OCI-LY7 (cell line): Measurements from ENCODE around the gene CSF1R. TPM values are rescaled to one million over a fixed set of nuclear protein-coding genes. Genes with fewer than 3 reads are reported as not detected.

Experiments
- BruUV-seq: library from RNA; stranded (reverse); fragments of 400-500 nt; replicated peaks from 2 replicates; lab custom pipeline; 2021; lab: Mats Ljungman, UMichigan
- CTCF ChIA-PET: fragments of 300-600 bp; sonication (Branson Sonifier 250); formaldehyde crosslinking; loops from one replicate; lab custom pipeline; 2022; ENCODE audit warnings: antibody characterized with exemption; ENCODE audit not compliant: unreplicated experiment; lab: Charles Lee
- POLR2A ChIA-PET: fragments of 300-600 bp; sonication (Branson Sonifier 250); formaldehyde crosslinking; loops from one replicate; lab custom pipeline; 2022; ENCODE audit warnings: antibody characterized with exemption; lab: Charles Lee
- DNase-seq: peaks from one replicate; pipeline ENCODE4 v3.0.0-alpha.2; 2015; ENCODE audit warnings: low spot score
- H2AFZ ChIP-seq: fragments of 200-600 bp; sonication (generic), shearing (Covaris generic); 2 replicates; pipeline ENCODE4 v1.6.1; 2014; ENCODE audit warnings: mild to moderate bottlenecking, antibody characterized with exemption, low read length, moderate library complexity
- H3K27ac ChIP-seq: fragments of 200-600 bp; sonication (generic); 2 replicates; pipeline ENCODE4 v1.5.1; 2014; ENCODE audit warnings: mixed run types, low read depth, mild to moderate bottlenecking, moderate library complexity, low read length, inconsistent platforms; ENCODE audit not compliant: poor library complexity, severe bottlenecking
- H3K36me3 ChIP-seq: fragments of 200-600 bp; sonication (generic); 2 replicates; pipeline ENCODE4 v1.6.1; 2014; ENCODE audit warnings: mild to moderate bottlenecking, antibody characterized with exemption, low read length, moderate library complexity, mixed read lengths; ENCODE audit not compliant: insufficient read depth
- H3K4me1 ChIP-seq: fragments of 200-600 bp; sonication (generic); 2 replicates; pipeline ENCODE4 v1.5.1; 2014; ENCODE audit warnings: mild to moderate bottlenecking, low read length; ENCODE audit not compliant: insufficient read depth, poor library complexity, severe bottlenecking
- H3K4me2 ChIP-seq: fragments of 200-600 bp; sonication (generic); 2 replicates; pipeline ENCODE4 v1.6.1; 2014; ENCODE audit warnings: mild to moderate bottlenecking, low read length
- H3K4me3 ChIP-seq: fragments of 200-600 bp; sonication (generic); 2 replicates; pipeline ENCODE4 v1.5.1; 2014; ENCODE audit warnings: mild to moderate bottlenecking, low read depth, low read length; ENCODE audit not compliant: poor library complexity, severe bottlenecking
- H3K79me2 ChIP-seq: fragments of 200-600 bp; sonication (generic); 2 replicates; pipeline ENCODE4 v1.6.1; 2016; ENCODE audit warnings: low read depth, mild to moderate bottlenecking, low read length, moderate library complexity, mixed read lengths; ENCODE audit not compliant: insufficient read depth
- H3K9me2 ChIP-seq: fragments of 200-600 bp; sonication (generic); 2 replicates; pipeline ENCODE4 v1.6.1; 2016; ENCODE audit warnings: mild to moderate bottlenecking, low read length, mixed read lengths; ENCODE audit not compliant: insufficient read depth
- H3K9me3 ChIP-seq: fragments of 200-600 bp; sonication (generic); 2 replicates; pipeline ENCODE4 v1.6.1; 2014; ENCODE audit warnings: mild to moderate bottlenecking, mixed run types, low read length, mixed read lengths
- H4K20me1 ChIP-seq: fragments of 200-600 bp; sonication (generic); 2 replicates; pipeline ENCODE4 v1.6.1; 2014; ENCODE audit warnings: mild to moderate bottlenecking, antibody characterized with exemption, low read length, moderate library complexity, mixed read lengths; ENCODE audit not compliant: insufficient read depth
- EZH2phosphoT487 ChIP-seq: fragments of 200-600 bp; sonication (generic); IDR thresholded peaks from 2 replicates; pipeline ENCODE4 v1.6.1; 2018; ENCODE audit warnings: low read depth, borderline replicate concordance, mild to moderate bottlenecking, mixed run types, antibody characterized with exemption, low read length, moderate library complexity, mixed read lengths
- intact Hi-C: fragments of 100-400 bp; cut with micrococcal nuclease; formaldehyde crosslinking; loops from one replicate; pipeline ENCODE4 v1.10.0; 2022; ENCODE audit not compliant: unreplicated experiment
- total RNA-seq, 2 experiments: library from RNA; depleted of rRNA in 1 of 2; stranded (reverse); fragments of >200 nt in 1 of 2; shearing (Covaris generic) in 1 of 2; gene quantifications; 2 replicates each; pipeline ENCODE4 v1.2.3, GENCODE V29; 2014 to 2022
- TF ChIP-seq, protein P1 (sequence below): fragments of 200-600 bp; sonication (generic); conservative IDR thresholded peaks from 2 replicates; pipeline ENCODE4 v1.5.1; 2014; ENCODE audit warnings: mild to moderate bottlenecking, antibody characterized with exemption, low read length, moderate library complexity, mixed read lengths

Gene CSF1R
- total RNA-seq, 2 experiments from 2014 or later = not detected

DNA sequence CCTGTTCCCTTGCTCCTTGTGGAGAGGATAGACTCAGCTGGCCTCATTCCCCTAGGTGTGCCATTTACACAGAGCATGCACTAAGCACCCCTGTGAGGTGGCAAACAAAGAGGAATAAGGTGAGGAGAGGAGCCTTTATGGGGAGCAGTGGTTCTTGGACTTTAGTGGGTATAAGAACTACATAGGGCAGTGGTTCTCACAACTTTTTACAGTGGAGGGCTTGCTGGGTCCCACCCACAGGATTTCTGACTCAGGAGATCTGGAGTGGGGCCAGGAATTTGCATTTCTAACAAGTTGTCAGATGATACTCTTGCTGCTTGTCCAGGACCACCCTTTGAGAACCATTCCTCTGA lies 42.0 kb downstream of the CSF1R start:
- no peak overlapping the region for H2AFZ ChIP-seq
- no peaks in the 10 kb centered on the region; the same call in 1 of the 2 replicates for H4K20me1 ChIP-seq
- BruUV-seq = no TSS peak
- no peaks in the 10 kb centered on the region for H3K79me2 ChIP-seq
- H3K9me3 ChIP-seq = no peaks in the 10 kb centered on the region
- H3K4me2 ChIP-seq = no peak overlapping the region
- DNase-seq = no peak
- TF ChIP-seq, protein P1, sequence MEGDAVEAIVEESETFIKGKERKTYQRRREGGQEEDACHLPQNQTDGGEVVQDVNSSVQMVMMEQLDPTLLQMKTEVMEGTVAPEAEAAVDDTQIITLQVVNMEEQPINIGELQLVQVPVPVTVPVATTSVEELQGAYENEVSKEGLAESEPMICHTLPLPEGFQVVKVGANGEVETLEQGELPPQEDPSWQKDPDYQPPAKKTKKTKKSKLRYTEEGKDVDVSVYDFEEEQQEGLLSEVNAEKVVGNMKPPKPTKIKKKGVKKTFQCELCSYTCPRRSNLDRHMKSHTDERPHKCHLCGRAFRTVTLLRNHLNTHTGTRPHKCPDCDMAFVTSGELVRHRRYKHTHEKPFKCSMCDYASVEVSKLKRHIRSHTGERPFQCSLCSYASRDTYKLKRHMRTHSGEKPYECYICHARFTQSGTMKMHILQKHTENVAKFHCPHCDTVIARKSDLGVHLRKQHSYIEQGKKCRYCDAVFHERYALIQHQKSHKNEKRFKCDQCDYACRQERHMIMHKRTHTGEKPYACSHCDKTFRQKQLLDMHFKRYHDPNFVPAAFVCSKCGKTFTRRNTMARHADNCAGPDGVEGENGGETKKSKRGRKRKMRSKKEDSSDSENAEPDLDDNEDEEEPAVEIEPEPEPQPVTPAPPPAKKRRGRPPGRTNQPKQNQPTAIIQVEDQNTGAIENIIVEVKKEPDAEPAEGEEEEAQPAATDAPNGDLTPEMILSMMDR = no peak
- TF ChIP-seq EZH2phosphoT487 = no peak
- H3K4me3 ChIP-seq = no peak overlapping the region
- no peaks in the 10 kb centered on the region for H3K9me2 ChIP-seq
- CTCF ChIA-PET = no interaction called here
- no peak overlapping the region for H3K27ac ChIP-seq
- H3K36me3 ChIP-seq = peaks cover 97% of the 10 kb centered on the region
- POLR2A ChIA-PET = interaction anchor here (1.1 to 1.4 kb wide), 3 partner anchors 15 to 38 kb away, joined by 3 read pairs; no protein-coding TSS in a partner anchor
- intact Hi-C loops = no loop called here
- no peaks in the 10 kb centered on the region for H3K4me1 ChIP-seq

- no peaks in the 10 kb centered on the region for H3K4me1 ChIP-seq
- BruUV-seq = no TSS peak
- H2AFZ ChIP-seq = no peak overlapping the region
- H4K20me1 ChIP-seq = no peaks in the 10 kb centered on the region; the same call in 1 of the 2 replicates
- TF ChIP-seq, protein P1 = no peak
- no peak for TF ChIP-seq EZH2phosphoT487
- no peaks in the 10 kb centered on the region for H3K9me3 ChIP-seq
- DNase-seq = no peak
- POLR2A ChIA-PET = interaction anchor here (1.1 kb wide), 1 partner anchor 37 kb away, joined by 3 read pairs; no protein-coding TSS in a partner anchor
- no peaks in the 10 kb centered on the region for H3K9me2 ChIP-seq
- intact Hi-C loops = no loop called here
- CTCF ChIA-PET = no interaction called here
- no peak overlapping the region for H3K27ac ChIP-seq
- H3K4me2 ChIP-seq = no peak overlapping the region
- no peak overlapping the region for H3K4me3 ChIP-seq
- no peaks in the 10 kb centered on the region for H3K79me2 ChIP-seq
- peaks cover 96% of the 10 kb centered on the region for H3K36me3 ChIP-seq
Observed at GRCh38 chr5:150043657-150044328, 42.6 kb downstream of the CSF1R start.

- no peaks in the 10 kb centered on the region for H3K79me2 ChIP-seq
- H3K9me2 ChIP-seq = no peaks in the 10 kb centered on the region
- no peaks in the 10 kb centered on the region for H3K9me3 ChIP-seq
- BruUV-seq = no TSS peak
- ChIA-PET CTCF (interaction anchor here (0.6 kb wide), 1 partner anchor 395 kb away, joined by 4 read pairs; no protein-coding TSS in a partner anchor), POLR2A (no interaction called here)
- H3K4me2 ChIP-seq = no peak overlapping the region
- no peak overlapping the region for H2AFZ ChIP-seq
- DNase-seq = no peak
- TF ChIP-seq, protein P1 = no peak
- no peak for TF ChIP-seq EZH2phosphoT487
- H3K4me3 ChIP-seq = no peak overlapping the region
- peaks cover 96% of the 10 kb centered on the region for H3K36me3 ChIP-seq
- H3K27ac ChIP-seq = no peak overlapping the region
- intact Hi-C loops = no loop called here
- no peaks in the 10 kb centered on the region; the same call in 1 of the 2 replicates for H4K20me1 ChIP-seq
- no peaks in the 10 kb centered on the region for H3K4me1 ChIP-seq
Observed at GRCh38 chr5:150042459-150042858, 43.9 kb downstream of the CSF1R start.
